ENCODE results near the gene MCRIP2.

Gene MCRIP2

DNA sequence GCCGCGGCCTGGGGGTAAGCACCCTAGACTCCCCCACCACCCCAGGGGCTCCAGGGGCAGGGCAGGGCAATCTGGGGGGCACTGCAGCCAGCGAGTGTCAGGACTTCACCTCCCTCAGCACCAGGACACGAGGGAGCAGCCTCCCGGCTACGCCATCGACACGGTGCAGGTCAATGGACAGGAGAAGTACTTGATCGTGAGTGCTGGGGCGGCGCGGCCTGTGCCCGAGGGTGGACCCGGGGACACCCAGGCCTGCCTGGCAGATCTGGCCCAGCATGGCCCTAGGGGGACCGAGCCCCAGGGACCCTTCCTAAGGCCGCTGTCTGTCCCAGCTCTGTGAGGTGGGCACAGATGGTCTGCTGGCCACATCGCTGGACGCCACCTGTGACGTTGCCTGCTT is 30.7 kb downstream of the MCRIP2 start:
- no peak overlapping the region for H3K27ac ChIP-seq (ENCODE audit: low read depth, low read length)
- no peak overlapping the region for H3K4me3 ChIP-seq (ENCODE audit: low read length)
- peaks cover 64% of the 10 kb centered on the region for H3K36me3 ChIP-seq (ENCODE audit: control insufficient read depth, low read length)
- H3F3A ChIP-seq (ENCODE audit: control insufficient read depth, insufficient read depth), result 0 out of 2 replicates have a peak, but pooled peaks cover 2% of the 10 kb centered on the region
- no peak overlapping the region for H3K4me2 ChIP-seq (ENCODE audit: low read length)
- H3K9me3 ChIP-seq (ENCODE audit: control insufficient read depth, insufficient read depth, low read length), result no peaks in the 10 kb centered on the region
- TF ChIP-seq CTCF (IDR thresholded peaks at IDR 0.05; ENCODE audit: low read depth, low read length, poor library complexity, severe bottlenecking), result no peak
- peaks cover 3% of the 10 kb centered on the region; the same call in 1 of the 2 replicates for H3K27me3 ChIP-seq (ENCODE audit: control insufficient read depth, low read length)
- no peaks in the 10 kb centered on the region for H3K9me2 ChIP-seq (replicated peaks; ENCODE audit: control insufficient read depth, low read length)
- peaks cover 25% of the 10 kb centered on the region for H3K79me2 ChIP-seq (ENCODE audit: control insufficient read depth, low read length)
- H3K4me1 ChIP-seq (ENCODE audit: control insufficient read depth, low read length), result peaks cover 20% of the 10 kb centered on the region
- H4K20me1 ChIP-seq (ENCODE audit: control insufficient read depth, insufficient read depth, low read depth, low read length), result peaks cover 5% of the 10 kb centered on the region; the same call in 1 of the 2 replicates

- Histone ChIP-seq H3K4me3 (ENCODE audit: low read length) (no peak overlapping the region), H3K36me3 (ENCODE audit: control insufficient read depth, low read length) (peaks cover 61% of the 10 kb centered on the region), H3K27ac (ENCODE audit: low read depth, low read length) (no peak overlapping the region), H4K20me1 (ENCODE audit: control insufficient read depth, insufficient read depth, low read depth, low read length) (peaks cover 5% of the 10 kb centered on the region; the same call in 1 of the 2 replicates), H3K4me2 (ENCODE audit: low read length) (no peak overlapping the region), H3K9me2 (replicated peaks; ENCODE audit: control insufficient read depth, low read length) (no peaks in the 10 kb centered on the region), H3K79me2 (ENCODE audit: control insufficient read depth, low read length) (peaks cover 23% of the 10 kb centered on the region), H3K27me3 (ENCODE audit: control insufficient read depth, low read length) (peaks cover 3% of the 10 kb centered on the region; the same call in 1 of the 2 replicates), H3K4me1 (ENCODE audit: control insufficient read depth, low read length) (peaks cover 16% of the 10 kb centered on the region), H3K9me3 (ENCODE audit: control insufficient read depth, insufficient read depth, low read length) (no peaks in the 10 kb centered on the region), H3F3A (ENCODE audit: control insufficient read depth, insufficient read depth) (no peaks in the 10 kb centered on the region)
- TF ChIP-seq EZH2phosphoT487 (IDR thresholded peaks at IDR 0.05; ENCODE audit: borderline replicate concordance, low read length) (no peak), CTCF (IDR thresholded peaks at IDR 0.05; ENCODE audit: low read depth, low read length, poor library complexity, severe bottlenecking) (no peak)
Observed at GRCh38 chr16:672851-673250, 31.2 kb downstream of the MCRIP2 start.

GRCh38 chr16:673399-673991 is 31.9 kb downstream of the MCRIP2 start:
- H4K20me1 ChIP-seq (ENCODE audit: control insufficient read depth, insufficient read depth, low read depth, low read length), result peaks cover 5% of the 10 kb centered on the region; the same call in 1 of the 2 replicates
- H3K4me3 ChIP-seq (ENCODE audit: low read length), result no peak overlapping the region
- H3F3A ChIP-seq (ENCODE audit: control insufficient read depth, insufficient read depth), result no peaks in the 10 kb centered on the region
- H3K4me1 ChIP-seq (ENCODE audit: control insufficient read depth, low read length), result peaks cover 16% of the 10 kb centered on the region
- no peak overlapping the region for H3K4me2 ChIP-seq (ENCODE audit: low read length)
- no peaks in the 10 kb centered on the region for H3K9me2 ChIP-seq (replicated peaks; ENCODE audit: control insufficient read depth, low read length)
- peaks cover 56% of the 10 kb centered on the region for H3K36me3 ChIP-seq (ENCODE audit: control insufficient read depth, low read length)
- TF ChIP-seq EZH2phosphoT487 (IDR thresholded peaks at IDR 0.05; ENCODE audit: borderline replicate concordance, low read length) (no peak), CTCF (IDR thresholded peaks at IDR 0.05; ENCODE audit: low read depth, low read length, poor library complexity, severe bottlenecking) (no peak)
- no peak overlapping the region for H3K27ac ChIP-seq (ENCODE audit: low read depth, low read length)
- no peaks in the 10 kb centered on the region for H3K9me3 ChIP-seq (ENCODE audit: control insufficient read depth, insufficient read depth, low read length)
- peaks cover 3% of the 10 kb centered on the region; the same call in 1 of the 2 replicates for H3K27me3 ChIP-seq (ENCODE audit: control insufficient read depth, low read length)
- H3K79me2 ChIP-seq (ENCODE audit: control insufficient read depth, low read length), result peaks cover 17% of the 10 kb centered on the region
